ENCODE results near the gene CBFA2T3.

Gene CBFA2T3

DNA sequence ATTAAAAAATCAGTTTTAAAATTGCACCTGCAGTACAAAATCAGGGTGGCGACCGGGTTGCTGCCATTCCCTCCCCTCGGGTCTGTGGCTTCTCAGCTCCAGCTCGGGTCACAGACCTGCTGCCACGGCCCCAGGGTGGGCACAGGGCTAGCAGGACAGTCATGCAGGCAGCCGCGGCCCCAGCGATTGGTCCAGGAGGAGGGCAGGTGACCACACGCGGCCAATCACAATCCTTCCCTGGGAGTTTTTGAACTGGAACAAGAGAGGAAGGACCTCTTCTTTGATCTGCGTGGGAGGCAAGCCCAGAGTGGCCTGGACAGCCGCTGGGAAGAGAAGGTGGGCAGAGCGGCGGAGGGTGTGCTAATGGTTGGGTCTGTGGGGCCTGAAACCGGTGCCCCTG lies 25.5 kb downstream of the CBFA2T3 start:
- no peak for DNase-seq (ENCODE audit: low read depth)
- no peak overlapping the region for H3K4me3 ChIP-seq (ENCODE audit: control insufficient read depth, low read depth, low read length)
- TF ChIP-seq, protein P1, sequence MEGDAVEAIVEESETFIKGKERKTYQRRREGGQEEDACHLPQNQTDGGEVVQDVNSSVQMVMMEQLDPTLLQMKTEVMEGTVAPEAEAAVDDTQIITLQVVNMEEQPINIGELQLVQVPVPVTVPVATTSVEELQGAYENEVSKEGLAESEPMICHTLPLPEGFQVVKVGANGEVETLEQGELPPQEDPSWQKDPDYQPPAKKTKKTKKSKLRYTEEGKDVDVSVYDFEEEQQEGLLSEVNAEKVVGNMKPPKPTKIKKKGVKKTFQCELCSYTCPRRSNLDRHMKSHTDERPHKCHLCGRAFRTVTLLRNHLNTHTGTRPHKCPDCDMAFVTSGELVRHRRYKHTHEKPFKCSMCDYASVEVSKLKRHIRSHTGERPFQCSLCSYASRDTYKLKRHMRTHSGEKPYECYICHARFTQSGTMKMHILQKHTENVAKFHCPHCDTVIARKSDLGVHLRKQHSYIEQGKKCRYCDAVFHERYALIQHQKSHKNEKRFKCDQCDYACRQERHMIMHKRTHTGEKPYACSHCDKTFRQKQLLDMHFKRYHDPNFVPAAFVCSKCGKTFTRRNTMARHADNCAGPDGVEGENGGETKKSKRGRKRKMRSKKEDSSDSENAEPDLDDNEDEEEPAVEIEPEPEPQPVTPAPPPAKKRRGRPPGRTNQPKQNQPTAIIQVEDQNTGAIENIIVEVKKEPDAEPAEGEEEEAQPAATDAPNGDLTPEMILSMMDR (conservative IDR thresholded peaks at IDR 0.05; ENCODE audit: control insufficient read depth, insufficient read depth, low read depth, low read length) = no peak

DNA sequence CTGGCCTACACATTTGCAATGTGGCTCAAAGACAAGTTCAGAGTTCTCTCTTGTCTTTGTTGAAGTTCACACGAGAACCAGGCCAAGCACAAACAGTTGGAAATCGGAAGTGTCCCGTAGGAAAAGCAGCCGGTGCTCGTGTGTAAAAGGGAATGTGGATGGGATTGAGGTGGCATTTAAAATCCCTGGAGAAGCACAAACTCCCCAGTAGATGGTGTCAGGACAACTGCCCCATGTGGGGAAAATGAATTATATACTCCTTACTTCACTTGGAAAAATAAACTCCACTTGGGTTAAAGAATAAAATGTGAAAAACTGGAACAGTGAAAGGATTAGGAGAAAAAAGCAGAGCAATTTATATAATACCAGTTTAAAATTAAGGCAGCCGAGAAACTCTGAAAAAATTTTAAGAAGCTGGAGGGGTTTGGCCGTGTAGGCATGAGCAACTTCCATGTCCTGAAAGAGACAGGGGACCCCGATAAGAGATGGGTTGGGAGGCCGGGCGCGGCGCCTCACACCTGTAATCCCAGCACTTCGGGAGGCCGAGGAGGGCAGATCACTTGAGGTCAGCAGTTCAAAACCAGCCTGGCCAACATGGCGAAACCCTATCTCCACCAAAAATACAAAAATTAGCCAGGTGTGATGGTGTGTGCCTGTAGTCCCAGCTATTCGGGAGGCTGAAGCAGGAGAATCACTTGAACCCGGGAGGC lies 28.1 kb downstream of the CBFA2T3 start:
- TF ChIP-seq, protein P1 (conservative IDR thresholded peaks at IDR 0.05; ENCODE audit: control insufficient read depth, insufficient read depth, low read depth, low read length) = no peak
- no peak for DNase-seq (ENCODE audit: low read depth)
- H3K4me3 ChIP-seq (ENCODE audit: control insufficient read depth, low read depth, low read length) = no peak overlapping the region

DNA sequence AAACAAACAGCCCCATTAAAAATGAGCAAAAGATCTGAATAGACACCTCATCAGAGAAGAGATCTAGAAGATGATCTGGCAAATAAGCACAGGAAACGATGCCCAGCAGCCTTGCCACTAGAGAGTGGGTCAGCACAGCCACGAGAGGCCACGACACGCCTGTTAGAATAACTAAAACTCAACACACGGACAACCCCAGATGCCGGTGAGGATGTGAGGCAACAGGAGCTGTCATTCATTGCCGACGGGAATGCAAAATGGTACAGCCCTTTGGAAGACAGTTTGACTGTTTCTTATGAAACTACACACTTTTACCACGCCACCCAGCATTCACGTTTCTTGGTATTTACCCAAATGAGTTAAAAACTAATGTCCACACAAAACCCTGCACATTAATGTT lies 31.5 kb downstream of the CBFA2T3 start:
- no peak for DNase-seq (ENCODE audit: low read depth)
- TF ChIP-seq, protein P1 (conservative IDR thresholded peaks at IDR 0.05; ENCODE audit: control insufficient read depth, insufficient read depth, low read depth, low read length) = no peak
- no peak overlapping the region for H3K4me3 ChIP-seq (ENCODE audit: control insufficient read depth, low read depth, low read length)

DNA sequence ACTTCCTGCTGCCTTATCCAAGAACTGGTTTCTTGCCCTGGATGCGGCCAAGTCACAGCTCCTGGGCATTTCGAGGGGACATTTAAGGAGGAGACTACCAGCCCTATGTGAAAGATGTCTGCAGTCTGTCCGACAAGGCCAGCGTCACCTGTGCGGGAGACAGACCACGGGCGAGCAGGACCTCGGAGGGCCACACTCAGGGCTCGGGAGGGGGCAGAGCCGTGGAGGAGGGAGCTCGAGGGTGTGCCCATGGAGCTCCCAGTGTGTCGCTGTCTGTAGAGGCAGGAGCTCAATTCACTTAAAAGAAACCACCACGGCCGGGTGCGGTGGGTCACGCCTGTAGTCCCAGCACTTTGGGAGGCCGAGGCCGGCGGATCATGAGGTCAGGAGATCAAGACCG lies 33.3 kb downstream of the CBFA2T3 start:
- no peak overlapping the region for H3K4me3 ChIP-seq (ENCODE audit: control insufficient read depth, low read depth, low read length)
- TF ChIP-seq, protein P1 (conservative IDR thresholded peaks at IDR 0.05; ENCODE audit: control insufficient read depth, insufficient read depth, low read depth, low read length) = no peak
- DNase-seq (ENCODE audit: low read depth) = no peak

DNA sequence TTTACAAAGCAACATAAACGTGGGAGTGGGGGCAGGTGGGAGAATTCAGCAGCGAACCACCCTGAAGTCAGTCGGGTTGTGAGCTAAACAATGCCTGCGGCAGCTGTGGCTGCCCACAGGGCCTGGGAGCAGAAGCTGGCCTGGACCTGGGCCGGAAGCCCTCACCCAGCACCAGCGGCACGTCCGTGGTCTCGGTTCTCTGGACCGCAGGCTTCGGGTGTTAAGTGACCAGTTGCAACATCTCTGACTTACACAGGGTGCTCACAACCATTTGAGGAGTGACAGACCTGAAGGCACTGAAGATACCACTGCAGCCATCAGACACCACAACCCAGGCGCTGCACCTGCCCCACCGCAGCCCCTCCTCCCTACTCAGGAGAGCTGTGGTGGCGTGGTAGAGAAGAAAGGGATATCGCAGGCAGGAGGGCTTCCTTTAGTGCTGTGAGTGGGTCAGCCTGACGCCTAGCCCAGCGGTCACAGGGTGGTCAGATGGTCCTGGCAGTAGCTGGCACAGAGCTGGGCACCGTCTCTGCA lies 33.8 kb downstream of the CBFA2T3 start:
- TF ChIP-seq, protein P1 (conservative IDR thresholded peaks at IDR 0.05; ENCODE audit: control insufficient read depth, insufficient read depth, low read depth, low read length) = no peak

DNA sequence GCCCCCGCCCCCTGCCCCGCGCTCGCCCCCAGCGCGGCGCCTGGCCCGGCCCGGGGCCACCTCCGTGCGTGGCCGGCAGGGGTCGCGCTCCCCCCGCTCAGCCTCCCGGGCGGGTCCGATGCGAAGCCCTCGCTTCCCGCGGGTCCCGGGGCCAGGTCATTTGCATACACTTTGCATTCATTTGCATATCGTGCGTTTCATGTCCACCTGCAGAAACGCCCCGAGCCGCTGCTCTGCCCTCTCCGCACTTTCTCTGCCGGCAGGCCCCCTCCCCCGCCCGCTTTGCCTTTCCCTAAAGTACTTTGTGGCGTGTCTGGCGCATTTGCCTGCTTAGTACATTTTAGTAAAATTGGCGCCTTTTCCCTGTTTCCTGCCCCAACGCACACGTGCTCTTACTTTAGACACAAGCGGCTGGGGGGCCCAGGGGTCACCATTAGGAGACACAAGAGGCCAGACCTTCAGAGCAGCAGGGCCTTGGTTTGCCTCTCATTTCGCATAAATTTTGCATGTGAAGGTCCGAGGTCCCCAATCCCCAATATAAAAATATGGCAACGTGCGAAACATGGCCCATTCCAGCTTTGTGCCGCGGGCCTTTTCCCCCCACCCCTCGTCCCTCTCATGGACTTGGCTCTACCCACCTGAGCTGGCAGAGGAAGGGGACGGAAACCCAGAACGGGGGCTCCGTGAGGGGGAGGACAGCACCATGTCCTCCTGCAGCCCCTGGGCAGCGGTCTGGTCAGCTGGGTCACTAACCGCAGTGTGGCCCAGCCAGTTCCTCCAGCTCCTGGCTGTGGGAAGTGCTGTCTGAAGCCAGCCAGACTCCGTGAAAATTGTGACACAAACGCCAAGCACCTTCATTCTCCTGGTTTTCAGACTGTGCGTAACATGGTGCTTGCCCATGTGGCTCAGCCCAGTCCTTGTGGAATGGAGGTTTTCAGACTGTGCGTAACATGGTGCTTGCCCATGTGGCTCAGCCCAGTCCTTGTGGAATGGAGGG lies 34.8 kb downstream of the CBFA2T3 start:
- no peak overlapping the region for H3K4me3 ChIP-seq (ENCODE audit: control insufficient read depth, low read depth, low read length)
- TF ChIP-seq, protein P1 (conservative IDR thresholded peaks at IDR 0.05; ENCODE audit: control insufficient read depth, insufficient read depth, low read depth, low read length) = no peak
- DNase-seq (ENCODE audit: low read depth) = no peak

More for the DNA sequence above, 33.8 kb downstream of the CBFA2T3 start:
- H3K4me3 ChIP-seq (ENCODE audit: control insufficient read depth, low read depth, low read length) = no peak overlapping the region
- no peak for DNase-seq (ENCODE audit: low read depth)
